ENCODE data around the gene RHBDF2.

RHBDF2 gene

GRCh38 chr17:76459674-76460073, 41.5 kb downstream of the RHBDF2 start:
- no peak for DNase-seq (ENCODE audit: low read depth)

GRCh38 chr17:76458580-76459490, 42.4 kb downstream of the RHBDF2 start:
- no peak for DNase-seq (ENCODE audit: low read depth)

GRCh38 chr17:76453431-76453743, 47.8 kb downstream of the RHBDF2 start:
- DNase-seq (ENCODE audit: low read depth) = no peak

GRCh38 chr17:76452660-76453430, 48.4 kb downstream of the RHBDF2 start, which contains the start of gene UBE2O:
TSS of gene UBE2O (minus strand) at chr17:76453152. CDS start at chr17:76453141, 11 bp downstream.
- DNase-seq (ENCODE audit: low read depth) = peak; percentile 89

- no peak for DNase-seq (ENCODE audit: low read depth)
Observed at GRCh38 chr17:76452127-76452659, 49.0 kb downstream of the RHBDF2 start.

GRCh38 chr17:76451506-76451905, 49.7 kb downstream of the RHBDF2 start:
- no peak for DNase-seq (ENCODE audit: low read depth)

GRCh38 chr17:76449126-76449525, 52.1 kb downstream of the RHBDF2 start:
- no peak for DNase-seq (ENCODE audit: low read depth)

- DNase-seq (ENCODE audit: low read depth) = no peak
Observed at GRCh38 chr17:76447931-76448652, 53.1 kb downstream of the RHBDF2 start.

GRCh38 chr17:76446449-76447231, 54.6 kb downstream of the RHBDF2 start:
- DNase-seq (ENCODE audit: low read depth) = no peak

GRCh38 chr17:76445697-76446448, 55.4 kb downstream of the RHBDF2 start:
- no peak for DNase-seq (ENCODE audit: low read depth)

GRCh38 chr17:76444518-76445311, 56.5 kb downstream of the RHBDF2 start:
- DNase-seq (ENCODE audit: low read depth) = no peak

- DNase-seq (ENCODE audit: low read depth) = no peak
Observed at GRCh38 chr17:76442341-76443338, 58.6 kb downstream of the RHBDF2 start.

- DNase-seq (ENCODE audit: low read depth) = no peak
Observed at GRCh38 chr17:76441686-76442340, 59.4 kb downstream of the RHBDF2 start.

GRCh38 chr17:76440751-76441362, 60.4 kb downstream of the RHBDF2 start:
- no peak for DNase-seq (ENCODE audit: low read depth)

GRCh38 chr17:76439314-76439928, 61.8 kb downstream of the RHBDF2 start:
- DNase-seq (ENCODE audit: low read depth) = no peak

- no peak for DNase-seq (ENCODE audit: low read depth)
Observed at GRCh38 chr17:76438906-76439305, 62.3 kb downstream of the RHBDF2 start.
